Islet of Langerhans (tissue), 1 donor: Measurements from ENCODE around the gene CCL16.
"Not testable (repeated sequence)": the region's sequence is repeated elsewhere in the genome, so short reads cannot be mapped to it uniquely, and the experiment has no call there.

ENCODE experiments used
- FAIRE-seq: peaks from one replicate; lab custom pipeline; 2011; peaks lifted over from hg19 to GRCh38; lab: Jason Lieb, UNC

CCL16 gene

GRCh38 chr17:35984140-35984539 lies 2.8 kb upstream of the CCL16 start:
- FAIRE-seq: no peak

GRCh38 chr17:35982409-35983191 lies 1.3 kb upstream of the CCL16 start:
- FAIRE-seq: no peak

GRCh38 chr17:35981908-35982330 lies 622 bp upstream of the CCL16 start:
- FAIRE-seq: no peak

GRCh38 chr17:35978346-35978745 lies 3.0 kb downstream of the CCL16 start:
- FAIRE-seq: no peak

- FAIRE-seq: no peak
Measured at GRCh38 chr17:35977509-35977908, 3.8 kb downstream of the CCL16 start.

GRCh38 chr17:35973333-35974260 lies 7.7 kb downstream of the CCL16 start:
- no peak for FAIRE-seq

- no peak for FAIRE-seq
Measured at GRCh38 chr17:35972945-35973332, 8.4 kb downstream of the CCL16 start.

GRCh38 chr17:35972535-35972934 lies 8.8 kb downstream of the CCL16 start:
- no peak for FAIRE-seq

GRCh38 chr17:35972066-35972465 lies 9.2 kb downstream of the CCL16 start:
- FAIRE-seq: no peak

- FAIRE-seq: no peak
Measured at GRCh38 chr17:35969558-35970380, 11.5 kb downstream of the CCL16 start.

- no peak for FAIRE-seq
Measured at GRCh38 chr17:35968520-35969054, 12.7 kb downstream of the CCL16 start.

- FAIRE-seq: no peak
Measured at GRCh38 chr17:35965272-35965671, 16.0 kb downstream of the CCL16 start.

- no peak for FAIRE-seq
Measured at GRCh38 chr17:35963663-35964062, 17.6 kb downstream of the CCL16 start.

GRCh38 chr17:35953720-35954119 lies 27.6 kb downstream of the CCL16 start:
- no peak for FAIRE-seq

- no peak for FAIRE-seq
Measured at GRCh38 chr17:35949401-35949800, 31.9 kb downstream of the CCL16 start.

GRCh38 chr17:35948092-35948491 lies 33.2 kb downstream of the CCL16 start:
- FAIRE-seq: no peak

GRCh38 chr17:35947156-35947585 lies 34.1 kb downstream of the CCL16 start:
- no peak for FAIRE-seq

GRCh38 chr17:35944151-35944550 lies 37.1 kb downstream of the CCL16 start:
- no peak for FAIRE-seq

- no peak for FAIRE-seq
Measured at GRCh38 chr17:35943537-35943936, 37.8 kb downstream of the CCL16 start, which contains the start of gene LYZL6. Gene LYZL6, minus strand, starts transcription at chr17:35943713. Its CDS starts 4,357 bp downstream, at chr17:35939356.

- no peak for FAIRE-seq
Measured at GRCh38 chr17:35942588-35943186, 38.6 kb downstream of the CCL16 start.

- FAIRE-seq: not testable (repeated sequence)
Measured at GRCh38 chr17:35938492-35938891, 42.8 kb downstream of the CCL16 start.

- FAIRE-seq: no peak
Measured at GRCh38 chr17:35936063-35936462, 45.2 kb downstream of the CCL16 start.
